ENCODE data around the gene SNTG2.

The SNTG2 gene

DNA sequence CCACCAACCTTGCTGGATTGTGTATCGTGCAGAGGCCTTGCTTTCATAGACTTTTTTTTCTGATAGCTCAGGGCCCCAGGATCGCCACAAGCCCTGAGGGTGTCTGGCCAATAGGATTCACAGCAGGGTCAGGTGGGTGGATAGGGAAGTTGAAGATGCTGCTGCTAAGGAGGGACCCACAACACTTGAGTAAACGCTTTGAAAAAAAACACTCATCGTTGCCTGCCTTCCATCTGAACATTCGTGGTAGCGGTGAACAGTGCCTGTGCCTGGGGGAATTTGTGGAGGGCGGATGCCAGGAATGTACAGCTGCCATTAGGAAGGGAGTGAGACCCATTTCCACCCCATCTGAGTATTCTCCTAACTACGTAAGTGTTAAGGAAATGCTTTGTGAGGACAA is 358.0 kb downstream of the SNTG2 start:
- Histone ChIP-seq H3K36me3 (ENCODE audit: insufficient read depth, low read length) (no peaks in the 10 kb centered on the region), H3F3A (ENCODE audit: low read depth) (peaks cover 4% of the 10 kb centered on the region; the same call in 1 of the 2 replicates), H3K27me3 (ENCODE audit: insufficient read depth, low read length, poor library complexity, severe bottlenecking) (no peaks in the 10 kb centered on the region), H3K9ac (ENCODE audit: low read depth, low read length, poor library complexity, severe bottlenecking) (no peak overlapping the region), H3K79me2 (ENCODE audit: insufficient read depth, low read length) (no peaks in the 10 kb centered on the region), H2AFZ (ENCODE audit: low read length) (no peak overlapping the region), H4K20me1 (ENCODE audit: insufficient read depth, low read length, poor library complexity, severe bottlenecking) (no peaks in the 10 kb centered on the region), H3K9me2 (replicated peaks; ENCODE audit: low read depth, low read length) (no peaks in the 10 kb centered on the region), H3K4me2 (ENCODE audit: low read depth, low read length, poor library complexity, severe bottlenecking) (no peak overlapping the region), H3K9me3 (ENCODE audit: insufficient read depth, low read depth, low read length) (no peaks in the 10 kb centered on the region), H3K4me3 (ENCODE audit: low read length, poor library complexity, severe bottlenecking) (no peak overlapping the region), H3K4me1 (ENCODE audit: insufficient read depth, low read length, poor library complexity, severe bottlenecking) (peaks cover 23% of the 10 kb centered on the region)
- TF ChIP-seq, protein P1, sequence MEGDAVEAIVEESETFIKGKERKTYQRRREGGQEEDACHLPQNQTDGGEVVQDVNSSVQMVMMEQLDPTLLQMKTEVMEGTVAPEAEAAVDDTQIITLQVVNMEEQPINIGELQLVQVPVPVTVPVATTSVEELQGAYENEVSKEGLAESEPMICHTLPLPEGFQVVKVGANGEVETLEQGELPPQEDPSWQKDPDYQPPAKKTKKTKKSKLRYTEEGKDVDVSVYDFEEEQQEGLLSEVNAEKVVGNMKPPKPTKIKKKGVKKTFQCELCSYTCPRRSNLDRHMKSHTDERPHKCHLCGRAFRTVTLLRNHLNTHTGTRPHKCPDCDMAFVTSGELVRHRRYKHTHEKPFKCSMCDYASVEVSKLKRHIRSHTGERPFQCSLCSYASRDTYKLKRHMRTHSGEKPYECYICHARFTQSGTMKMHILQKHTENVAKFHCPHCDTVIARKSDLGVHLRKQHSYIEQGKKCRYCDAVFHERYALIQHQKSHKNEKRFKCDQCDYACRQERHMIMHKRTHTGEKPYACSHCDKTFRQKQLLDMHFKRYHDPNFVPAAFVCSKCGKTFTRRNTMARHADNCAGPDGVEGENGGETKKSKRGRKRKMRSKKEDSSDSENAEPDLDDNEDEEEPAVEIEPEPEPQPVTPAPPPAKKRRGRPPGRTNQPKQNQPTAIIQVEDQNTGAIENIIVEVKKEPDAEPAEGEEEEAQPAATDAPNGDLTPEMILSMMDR (conservative IDR thresholded peaks at IDR 0.05; ENCODE audit: low read length) = no peak
- TF ChIP-seq EZH2phosphoT487 (IDR thresholded peaks at IDR 0.05; ENCODE audit: borderline replicate concordance) = no peak

DNA sequence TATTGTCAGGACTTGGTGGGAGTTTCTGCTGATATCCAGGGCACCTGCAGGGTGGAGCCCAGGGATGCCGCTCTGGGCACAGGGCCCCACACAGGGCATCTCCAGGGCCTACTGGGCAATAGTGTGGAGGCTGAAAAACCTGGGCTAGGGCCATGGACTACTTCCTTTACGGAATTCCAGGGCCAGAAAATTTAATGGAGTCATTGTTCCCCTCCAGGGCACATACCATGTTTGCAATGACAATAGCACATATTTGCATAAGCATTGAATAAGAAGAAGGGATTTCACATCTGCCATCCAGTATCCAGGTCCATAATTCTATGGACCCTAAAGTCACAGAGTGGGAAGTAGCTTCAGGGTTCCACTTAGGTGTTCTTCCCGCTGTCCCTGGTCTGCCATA is 358.9 kb downstream of the SNTG2 start:
- Histone ChIP-seq H3K4me2 (ENCODE audit: low read depth, low read length, poor library complexity, severe bottlenecking) (no peak overlapping the region), H3F3A (ENCODE audit: low read depth) (no peaks in the 10 kb centered on the region), H3K9me2 (replicated peaks; ENCODE audit: low read depth, low read length) (no peaks in the 10 kb centered on the region), H3K9ac (ENCODE audit: low read depth, low read length, poor library complexity, severe bottlenecking) (no peak overlapping the region), H3K9me3 (ENCODE audit: insufficient read depth, low read depth, low read length) (no peaks in the 10 kb centered on the region), H3K4me3 (ENCODE audit: low read length, poor library complexity, severe bottlenecking) (no peak overlapping the region), H2AFZ (ENCODE audit: low read length) (no peak overlapping the region), H3K79me2 (ENCODE audit: insufficient read depth, low read length) (no peaks in the 10 kb centered on the region), H4K20me1 (ENCODE audit: insufficient read depth, low read length, poor library complexity, severe bottlenecking) (no peaks in the 10 kb centered on the region), H3K27me3 (ENCODE audit: insufficient read depth, low read length, poor library complexity, severe bottlenecking) (no peaks in the 10 kb centered on the region), H3K36me3 (ENCODE audit: insufficient read depth, low read length) (no peaks in the 10 kb centered on the region), H3K4me1 (ENCODE audit: insufficient read depth, low read length, poor library complexity, severe bottlenecking) (peaks cover 15% of the 10 kb centered on the region)
- no peak for TF ChIP-seq EZH2phosphoT487 (IDR thresholded peaks at IDR 0.05; ENCODE audit: borderline replicate concordance)
- TF ChIP-seq, protein P1 (conservative IDR thresholded peaks at IDR 0.05; ENCODE audit: low read length) = no peak

DNA sequence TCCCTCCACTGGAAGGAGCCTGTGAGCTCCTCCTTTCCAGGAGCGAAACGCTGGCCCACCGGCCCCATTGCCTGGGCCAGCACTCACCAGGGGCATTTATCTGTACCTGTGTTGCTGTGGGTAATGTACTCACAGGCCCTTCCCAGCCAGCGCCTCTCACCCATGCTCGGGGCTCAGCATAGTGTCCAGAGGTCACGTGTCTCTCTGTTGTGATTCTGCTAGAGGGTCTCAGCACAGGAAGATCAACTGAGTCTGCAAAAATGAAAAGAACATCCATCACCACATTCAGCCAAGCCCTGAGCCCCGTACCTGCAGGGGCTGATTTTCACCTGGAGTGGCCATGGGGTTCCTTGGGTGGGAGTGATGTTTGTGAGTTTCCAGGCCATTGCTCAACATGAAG is 359.6 kb downstream of the SNTG2 start:
- TF ChIP-seq, protein P1 (conservative IDR thresholded peaks at IDR 0.05; ENCODE audit: low read length) = no peak
- TF ChIP-seq EZH2phosphoT487 (IDR thresholded peaks at IDR 0.05; ENCODE audit: borderline replicate concordance) = no peak
- Histone ChIP-seq H3K9ac (ENCODE audit: low read depth, low read length, poor library complexity, severe bottlenecking) (no peak overlapping the region), H3K4me2 (ENCODE audit: low read depth, low read length, poor library complexity, severe bottlenecking) (no peak overlapping the region), H3K9me2 (replicated peaks; ENCODE audit: low read depth, low read length) (no peaks in the 10 kb centered on the region), H3K9me3 (ENCODE audit: insufficient read depth, low read depth, low read length) (no peaks in the 10 kb centered on the region), H3K36me3 (ENCODE audit: insufficient read depth, low read length) (no peaks in the 10 kb centered on the region), H3K4me3 (ENCODE audit: low read length, poor library complexity, severe bottlenecking) (no peak overlapping the region), H3F3A (ENCODE audit: low read depth) (no peaks in the 10 kb centered on the region), H3K4me1 (ENCODE audit: insufficient read depth, low read length, poor library complexity, severe bottlenecking) (peaks cover 8% of the 10 kb centered on the region), H2AFZ (ENCODE audit: low read length) (no peak overlapping the region), H3K27me3 (ENCODE audit: insufficient read depth, low read length, poor library complexity, severe bottlenecking) (no peaks in the 10 kb centered on the region), H3K79me2 (ENCODE audit: insufficient read depth, low read length) (no peaks in the 10 kb centered on the region), H4K20me1 (ENCODE audit: insufficient read depth, low read length, poor library complexity, severe bottlenecking) (no peaks in the 10 kb centered on the region)
